D721Med (cell line): ENCODE measurements around the gene TGIF1.
"Not testable (repeated sequence)": the region's sequence is repeated elsewhere in the genome, so short reads cannot be mapped to it uniquely, and the experiment has no call there.

Experiments used
- DNase-seq: peaks from one replicate; pipeline ENCODE4 v3.0.0; 2011; ENCODE audit warnings: low spot score; ENCODE audit not compliant: insufficient read length
- FAIRE-seq: peaks from 2 replicates; lab custom pipeline; 2011; peaks lifted over from hg19 to GRCh38; lab: Jason Lieb, UNC
- CTCF ChIP-seq: IDR thresholded peaks from 2 replicates; pipeline ENCODE4 v1.5.1; 2012; ENCODE audit warnings: mild to moderate bottlenecking, control low read depth; ENCODE audit not compliant: insufficient read depth; ENCODE audit errors: missing control alignments

Gene TGIF1

GRCh38 chr18:3466045-3466444 is 16.1 kb downstream of the TGIF1 start:
- FAIRE-seq (no peak), DNase-seq (no peak)
- no peak for TF ChIP-seq CTCF

GRCh38 chr18:3466872-3467271 is 16.9 kb downstream of the TGIF1 start:
- no peak for TF ChIP-seq CTCF
- DNase-seq: no peak
- FAIRE-seq: no peak

GRCh38 chr18:3468066-3468705 is 18.2 kb downstream of the TGIF1 start:
- no peak for FAIRE-seq
- no peak for DNase-seq
- no peak for TF ChIP-seq CTCF

GRCh38 chr18:3468833-3469232 is 18.9 kb downstream of the TGIF1 start:
- no peak for TF ChIP-seq CTCF
- FAIRE-seq: no peak
- DNase-seq: no peak

- FAIRE-seq: no peak
- no peak for TF ChIP-seq CTCF
- DNase-seq: no peak
These were observed 21.2 kb downstream of the TGIF1 start for GRCh38 chr18:3471141-3471648.

GRCh38 chr18:3472121-3472520 is 22.1 kb downstream of the TGIF1 start:
- DNase-seq, FAIRE-seq: not testable (repeated sequence)

GRCh38 chr18:3472681-3473544 is 22.9 kb downstream of the TGIF1 start:
- TF ChIP-seq CTCF: no peak
- DNase-seq (no peak), FAIRE-seq (no peak)
